HG03025 (cell line): Measurements from ENCODE around the gene PRSS48.
"Not testable (repeated sequence)": the region's sequence is repeated elsewhere in the genome, so short reads cannot be mapped to it uniquely, and the experiment has no call there.

Experiments
- ATAC-seq: cut with Tn5 transposase; IDR thresholded peaks from one replicate; pipeline ENCODE4 v1.9.1; 2021; ENCODE audit warnings: mild to moderate bottlenecking, moderate library complexity; ENCODE audit not compliant: unreplicated experiment, low FRiP score

Gene PRSS48

GRCh38 chr4:151315212-151315886, 38.4 kb downstream of the PRSS48 start:
- no peak for ATAC-seq

- no peak for ATAC-seq
Observed at GRCh38 chr4:151316645-151317044, 39.7 kb downstream of the PRSS48 start.

- no peak for ATAC-seq
Observed at GRCh38 chr4:151318307-151319006, 41.5 kb downstream of the PRSS48 start.

- ATAC-seq = no peak
Observed at GRCh38 chr4:151319490-151319889, 42.5 kb downstream of the PRSS48 start.

GRCh38 chr4:151321586-151321985, 44.6 kb downstream of the PRSS48 start:
- no peak for ATAC-seq

DNA sequence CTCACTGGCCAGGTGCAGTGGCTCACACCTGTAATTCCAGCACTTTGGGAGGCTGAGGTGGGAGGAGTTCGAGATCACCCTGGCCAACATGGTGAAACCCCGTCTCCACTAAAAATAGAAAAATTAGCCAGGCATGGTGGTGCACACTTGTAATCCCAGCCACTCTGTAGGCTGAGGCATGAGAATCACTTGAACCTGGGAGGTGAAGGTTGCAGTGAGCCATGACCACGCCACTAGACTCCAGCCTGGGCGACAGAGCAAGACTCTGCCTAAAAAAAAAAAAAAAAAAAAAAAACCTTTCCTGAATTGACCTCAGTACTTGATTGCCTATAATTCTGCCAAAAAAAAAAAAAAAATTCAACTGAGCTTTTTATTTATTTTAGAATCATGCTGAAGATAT, 45.2 kb downstream of the PRSS48 start:
- not testable (repeated sequence) for ATAC-seq

DNA sequence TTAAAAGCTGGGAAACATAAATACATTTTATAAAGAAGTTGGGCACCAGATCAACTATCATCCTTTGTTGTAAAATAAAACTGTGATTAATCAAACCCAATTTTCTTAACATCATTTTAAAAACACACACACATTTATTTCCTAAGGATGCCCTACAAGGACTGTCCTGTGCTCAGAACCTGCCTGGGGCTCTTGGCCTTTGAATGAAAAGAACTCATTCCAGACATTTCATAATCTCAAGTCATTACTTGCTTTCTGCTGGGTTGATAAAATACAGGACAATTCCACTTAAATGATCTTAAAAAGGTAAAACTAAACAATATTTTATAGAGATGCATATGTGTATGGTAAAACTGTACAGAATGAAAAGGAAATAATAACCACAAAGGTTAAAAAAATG, 45.6 kb downstream of the PRSS48 start:
- no peak for ATAC-seq

GRCh38 chr4:151323667-151324066, 46.7 kb downstream of the PRSS48 start:
- ATAC-seq = no peak

DNA sequence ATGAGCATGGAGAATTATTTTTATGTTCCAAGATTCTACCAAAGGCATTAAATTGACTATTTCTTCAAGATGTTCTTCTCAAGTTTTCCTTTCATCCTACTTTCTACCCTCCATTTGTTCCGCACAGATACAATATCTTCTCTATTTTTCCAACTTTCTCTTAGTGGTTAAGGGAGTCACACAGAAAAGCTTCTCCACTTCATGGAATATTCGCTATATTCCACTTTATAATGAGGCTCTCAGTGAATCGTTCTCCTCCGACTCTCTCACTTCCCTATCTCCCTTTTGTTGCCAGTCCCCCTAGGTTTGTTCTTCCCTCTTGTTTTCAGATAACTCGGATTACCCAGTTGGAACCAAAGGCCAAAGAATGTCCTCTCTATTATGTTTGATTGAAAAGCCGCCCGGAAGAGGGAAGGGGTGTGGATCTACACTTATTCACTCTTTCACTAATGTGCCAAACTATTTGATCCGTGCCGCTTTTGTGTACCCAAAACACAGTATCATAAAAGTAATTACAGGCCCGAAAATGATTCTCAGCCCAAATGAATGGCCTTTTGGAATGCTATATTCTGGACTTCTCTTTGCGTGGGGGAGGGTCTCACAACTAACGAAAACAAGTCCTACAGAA, 47.3 kb downstream of the PRSS48 start:
- no peak for ATAC-seq

DNA sequence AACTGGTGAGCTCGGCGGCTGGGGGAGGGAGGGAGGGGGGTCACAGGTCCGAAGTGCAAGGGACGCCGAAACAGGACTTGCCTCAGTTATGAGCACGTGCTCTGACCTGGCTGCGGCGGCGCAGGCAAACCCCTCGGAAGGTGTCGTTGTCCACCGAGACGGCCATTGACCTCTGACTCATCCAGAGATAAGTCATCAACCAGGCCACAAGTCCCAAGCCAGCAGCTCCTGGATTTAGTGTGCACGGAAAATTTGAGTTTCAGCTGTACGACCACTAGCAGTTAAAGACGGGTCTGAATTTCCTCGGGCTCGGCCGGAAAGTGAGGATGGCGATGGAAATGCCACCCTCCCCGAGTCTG, 47.8 kb downstream of the PRSS48 start:
- ATAC-seq = no peak

- ATAC-seq = no peak
Observed at GRCh38 chr4:151325111-151325948, 48.4 kb downstream of the PRSS48 start, which contains the start of gene SH3D19. Gene SH3D19 (minus strand): TSS chr4:151325605. CDS start chr4:151325352, 253 bp downstream.

DNA sequence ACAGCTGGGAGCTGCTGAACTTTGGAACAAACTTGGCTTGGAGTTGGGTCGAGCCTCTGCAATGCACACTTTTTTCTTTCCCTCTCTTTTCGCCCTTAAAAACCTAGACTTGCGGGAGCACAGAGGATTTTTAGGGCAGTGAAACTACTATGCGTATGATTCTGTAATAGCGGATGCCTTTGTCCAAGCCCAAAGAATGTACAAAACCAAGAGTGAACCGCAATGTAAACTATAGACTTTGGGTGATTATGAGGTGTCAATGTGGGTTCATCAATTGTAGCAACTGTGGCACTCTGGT, 48.9 kb downstream of the PRSS48 start:
- no peak for ATAC-seq

GRCh38 chr4:151329217-151330007, 52.5 kb downstream of the PRSS48 start:
- ATAC-seq = no peak

GRCh38 chr4:151331276-151332042, 54.5 kb downstream of the PRSS48 start:
- ATAC-seq = no peak

GRCh38 chr4:151339467-151339866, 62.5 kb downstream of the PRSS48 start:
- ATAC-seq = no peak

DNA sequence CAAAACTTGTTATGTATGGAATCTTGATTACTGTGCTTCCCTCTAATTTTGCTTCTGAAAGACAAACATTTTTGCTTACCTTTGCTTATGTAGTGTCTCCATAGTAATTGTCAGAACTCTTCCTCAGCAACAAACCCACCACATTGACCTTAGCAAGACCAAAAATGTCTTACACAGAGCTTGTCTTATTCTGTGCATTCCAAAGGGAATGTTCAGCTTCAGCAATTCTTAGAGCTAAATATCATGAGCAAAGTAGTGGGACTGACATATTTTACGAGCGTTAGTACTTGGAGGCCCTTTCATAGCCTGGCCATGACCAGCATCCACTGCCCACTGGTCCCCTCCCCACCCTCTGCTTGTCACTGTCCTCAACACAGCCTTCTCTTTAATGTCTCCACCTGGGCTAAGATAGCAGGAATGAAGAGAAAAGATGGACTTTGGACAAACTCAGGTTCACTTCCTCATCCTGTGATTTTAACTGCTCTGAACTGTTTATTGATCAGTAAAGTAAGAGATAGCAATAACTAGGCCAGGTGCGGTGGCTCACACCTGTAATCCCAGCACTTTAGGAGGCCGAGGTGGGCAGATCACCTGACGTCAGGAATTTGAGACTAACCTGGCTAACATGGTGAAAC, 63.9 kb downstream of the PRSS48 start:
- no peak for ATAC-seq
